NCI-H2081 treated with DMSO at 0.1 percent for 48 hours (cell line): Measurements from ENCODE around the gene CCDC61.

ENCODE experiments used
- DNase-seq: peaks from one replicate; lab custom pipeline; 2025; lab: John Stamatoyannopoulos, UW

Gene CCDC61

GRCh38 chr19:45994998-45995714 is at the start of gene CCDC61:
Gene CCDC61 (plus strand): TSS chr19:45995467. CDS start chr19:46003019, 7,552 bp downstream.
- DNase-seq = peak; percentile 99

- DNase-seq = no peak
Observed at GRCh38 chr19:45947926-45948325, 47.3 kb upstream of the CCDC61 start.

GRCh38 chr19:45952341-45952685 is 43.0 kb upstream of the CCDC61 start:
- DNase-seq = no peak

- DNase-seq = no peak
Observed at GRCh38 chr19:45952686-45953505, 42.4 kb upstream of the CCDC61 start.

- DNase-seq = no peak
Observed at GRCh38 chr19:45953676-45954075, 41.6 kb upstream of the CCDC61 start.

GRCh38 chr19:45954156-45954555 is 41.1 kb upstream of the CCDC61 start:
- DNase-seq = no peak

GRCh38 chr19:45955905-45956608 is 39.2 kb upstream of the CCDC61 start:
- no peak for DNase-seq

- DNase-seq = no peak
Observed at GRCh38 chr19:45958320-45958719, 36.9 kb upstream of the CCDC61 start.

- no peak for DNase-seq
Observed at GRCh38 chr19:45958769-45959516, 36.3 kb upstream of the CCDC61 start.

- DNase-seq = no peak
Observed at GRCh38 chr19:45959517-45960025, 35.7 kb upstream of the CCDC61 start.

GRCh38 chr19:45960595-45961235 is 34.6 kb upstream of the CCDC61 start:
- DNase-seq = no peak

GRCh38 chr19:45962021-45962420 is 33.2 kb upstream of the CCDC61 start:
- no peak for DNase-seq

GRCh38 chr19:45967246-45967645 is 28.0 kb upstream of the CCDC61 start:
- DNase-seq = no peak

GRCh38 chr19:45968626-45969025 is 26.6 kb upstream of the CCDC61 start:
- no peak for DNase-seq

GRCh38 chr19:45969676-45970075 is 25.6 kb upstream of the CCDC61 start:
- no peak for DNase-seq

GRCh38 chr19:45971260-45971902 is 23.9 kb upstream of the CCDC61 start:
- no peak for DNase-seq

GRCh38 chr19:45972081-45972946 is 23.0 kb upstream of the CCDC61 start:
- no peak for DNase-seq

- no peak for DNase-seq
Observed at GRCh38 chr19:45972947-45973540, 22.2 kb upstream of the CCDC61 start.

GRCh38 chr19:45973553-45974338 is 21.5 kb upstream of the CCDC61 start, which contains the start of gene NOVA2:
Gene NOVA2 (minus strand): TSS chr19:45973865. CDS start chr19:45973351, 514 bp downstream.
- no peak for DNase-seq
